AG09309 (cell line): Measurements from ENCODE around the gene ACVR1.

Experiments used
- DNase-seq: peaks from one replicate; pipeline ENCODE4 v3.0.0-alpha.2; 2010; ENCODE audit warnings: low read depth
- H3K4me3 ChIP-seq: 2 replicates; pipeline ENCODE4 v1.5.1; 2011; ENCODE audit warnings: mild to moderate bottlenecking, low read depth, low read length, moderate library complexity; ENCODE audit not compliant: control insufficient read depth
- TF ChIP-seq, protein P1 (sequence below): IDR thresholded peaks from 2 replicates; pipeline ENCODE4 v1.5.1; 2011; ENCODE audit warnings: mild to moderate bottlenecking, low read depth, low read length, inconsistent platforms; ENCODE audit not compliant: insufficient read depth, control insufficient read depth; ENCODE audit errors: missing control alignments

Gene ACVR1

DNA sequence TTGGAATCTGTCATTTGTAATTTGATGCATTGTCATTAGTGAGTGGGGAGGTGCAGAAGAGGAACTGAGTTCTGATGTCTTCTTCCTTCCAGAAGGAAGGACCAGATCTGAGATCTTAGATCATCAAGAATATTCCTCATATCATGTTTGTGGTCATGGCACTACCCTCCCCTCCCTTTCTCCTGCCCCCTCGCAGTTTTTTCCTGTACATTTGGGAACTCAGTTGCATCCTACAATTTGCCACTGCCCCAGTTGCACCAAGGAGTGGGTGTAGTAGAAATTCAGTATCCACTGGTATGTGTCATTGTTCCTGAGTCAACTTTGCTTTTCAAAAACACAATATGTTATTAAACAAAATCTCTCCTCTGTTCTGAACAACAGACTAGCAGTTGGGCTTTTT is 26.6 kb upstream of the ACVR1 start:
- TF ChIP-seq, protein P1, sequence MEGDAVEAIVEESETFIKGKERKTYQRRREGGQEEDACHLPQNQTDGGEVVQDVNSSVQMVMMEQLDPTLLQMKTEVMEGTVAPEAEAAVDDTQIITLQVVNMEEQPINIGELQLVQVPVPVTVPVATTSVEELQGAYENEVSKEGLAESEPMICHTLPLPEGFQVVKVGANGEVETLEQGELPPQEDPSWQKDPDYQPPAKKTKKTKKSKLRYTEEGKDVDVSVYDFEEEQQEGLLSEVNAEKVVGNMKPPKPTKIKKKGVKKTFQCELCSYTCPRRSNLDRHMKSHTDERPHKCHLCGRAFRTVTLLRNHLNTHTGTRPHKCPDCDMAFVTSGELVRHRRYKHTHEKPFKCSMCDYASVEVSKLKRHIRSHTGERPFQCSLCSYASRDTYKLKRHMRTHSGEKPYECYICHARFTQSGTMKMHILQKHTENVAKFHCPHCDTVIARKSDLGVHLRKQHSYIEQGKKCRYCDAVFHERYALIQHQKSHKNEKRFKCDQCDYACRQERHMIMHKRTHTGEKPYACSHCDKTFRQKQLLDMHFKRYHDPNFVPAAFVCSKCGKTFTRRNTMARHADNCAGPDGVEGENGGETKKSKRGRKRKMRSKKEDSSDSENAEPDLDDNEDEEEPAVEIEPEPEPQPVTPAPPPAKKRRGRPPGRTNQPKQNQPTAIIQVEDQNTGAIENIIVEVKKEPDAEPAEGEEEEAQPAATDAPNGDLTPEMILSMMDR: no peak
- H3K4me3 ChIP-seq: no peak overlapping the region
- DNase-seq: no peak

DNA sequence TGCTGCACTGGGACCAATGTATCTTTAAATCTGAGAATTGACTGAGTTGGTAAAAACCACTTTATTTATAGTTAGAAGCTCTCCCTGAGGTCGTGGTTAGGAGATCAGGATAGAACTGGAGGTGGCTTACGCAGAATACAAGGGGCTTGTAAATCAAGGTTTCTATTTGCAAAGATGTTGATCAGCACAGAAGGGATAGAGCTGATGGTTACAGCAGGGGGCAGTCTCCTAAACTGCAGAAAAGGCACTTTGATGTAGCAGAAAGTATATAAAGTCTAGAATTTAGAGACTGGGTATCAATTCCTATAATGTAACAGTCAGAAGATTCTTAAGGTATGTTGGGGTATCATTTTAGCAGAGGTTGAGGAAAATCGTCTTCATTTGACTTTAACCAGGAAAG is 25.2 kb upstream of the ACVR1 start:
- DNase-seq: no peak
- H3K4me3 ChIP-seq: no peak overlapping the region
- TF ChIP-seq, protein P1: peak; percentile 14

DNA sequence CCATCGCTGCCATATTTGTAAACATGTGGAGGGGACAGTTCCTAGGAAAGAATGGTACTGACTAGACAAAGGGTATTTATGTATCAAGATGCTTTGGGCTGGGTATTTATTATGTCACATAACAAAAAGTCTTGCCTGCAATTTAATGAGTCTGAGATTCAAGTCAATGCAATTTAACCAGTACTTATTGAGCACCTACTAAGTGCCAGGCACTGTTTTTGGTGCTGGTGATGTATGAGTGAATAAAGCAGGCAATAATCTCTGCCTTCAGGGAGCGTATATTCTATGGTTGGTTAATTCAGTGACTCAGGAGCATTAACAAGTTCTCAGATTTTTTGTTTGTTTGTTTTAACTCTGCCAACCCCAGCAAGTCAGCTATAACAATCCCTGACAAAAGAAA is 24.6 kb upstream of the ACVR1 start:
- DNase-seq: no peak
- no peak overlapping the region for H3K4me3 ChIP-seq
- TF ChIP-seq, protein P1: no peak

DNA sequence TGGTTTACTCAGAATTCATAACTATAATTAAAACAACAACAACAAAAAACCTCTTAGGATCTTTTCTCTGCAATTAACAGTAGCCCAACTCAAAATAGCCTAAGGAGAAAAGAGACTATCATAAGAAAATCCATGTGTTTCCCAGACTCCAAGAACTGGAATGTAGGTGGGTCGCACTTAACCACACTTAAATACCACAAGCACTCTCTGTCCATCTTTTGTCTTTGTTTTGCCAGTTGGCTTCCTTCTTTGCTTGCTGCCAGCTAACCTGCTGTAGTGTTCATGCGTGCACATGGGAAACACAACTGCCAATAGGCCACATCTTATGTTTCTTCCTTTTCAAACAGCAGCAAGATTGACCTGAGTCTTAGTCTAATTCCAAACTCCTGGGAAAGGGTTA is 24.1 kb upstream of the ACVR1 start:
- H3K4me3 ChIP-seq: no peak overlapping the region
- no peak for DNase-seq
- TF ChIP-seq, protein P1: no peak

DNA sequence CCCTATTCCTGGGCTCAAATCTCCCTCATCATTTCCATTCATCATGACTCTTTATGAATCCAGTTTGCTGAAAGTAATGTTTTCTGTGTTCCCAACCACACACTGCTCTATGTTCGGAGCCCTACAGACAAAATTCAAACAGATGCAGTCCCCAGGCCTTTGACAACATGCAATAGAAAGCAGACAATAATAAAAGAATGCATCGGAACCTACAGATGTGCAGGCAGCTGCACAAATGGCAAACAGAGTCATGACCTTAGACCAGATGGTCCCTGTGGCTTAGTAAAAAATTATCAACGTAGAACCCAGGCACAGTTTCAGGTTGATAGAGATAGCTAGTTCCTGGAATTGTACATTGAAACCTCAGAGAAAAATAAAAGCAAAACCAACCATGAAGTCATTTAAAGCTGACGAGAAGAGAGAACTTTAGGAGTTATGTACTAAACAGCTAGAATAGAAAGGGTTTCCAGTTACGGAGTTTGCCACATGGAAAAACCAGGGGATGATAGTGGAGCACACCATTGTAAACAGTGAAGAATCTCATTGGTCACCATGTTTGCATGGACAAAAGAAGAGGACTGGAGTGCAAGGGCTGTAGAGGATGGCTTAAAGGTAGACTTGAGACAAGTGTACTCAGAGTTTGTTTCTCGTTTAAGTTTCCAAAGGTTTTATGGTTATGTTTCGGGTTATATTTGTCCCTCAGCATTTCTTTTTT is 23.2 kb upstream of the ACVR1 start:
- no peak for DNase-seq
- no peak overlapping the region for H3K4me3 ChIP-seq
- TF ChIP-seq, protein P1: no peak

DNA sequence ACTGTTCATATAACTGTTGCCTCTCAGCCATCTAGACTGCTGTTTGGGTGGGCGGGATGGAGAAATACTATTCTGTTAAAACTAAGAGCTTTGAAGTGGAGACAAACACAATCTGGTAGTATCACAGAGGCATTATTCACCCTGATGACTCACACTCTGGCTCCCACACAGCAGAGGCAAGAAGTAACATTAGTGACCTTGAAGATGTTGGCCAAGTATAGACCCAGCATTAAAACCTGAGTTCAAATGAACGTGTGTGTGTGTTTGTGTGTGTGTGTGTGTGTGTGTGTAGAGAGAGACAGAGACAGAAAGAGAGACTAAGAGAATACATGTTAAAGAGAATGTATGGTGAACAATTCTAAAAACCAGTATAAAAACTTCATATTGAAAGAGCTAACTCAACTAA is 22.5 kb upstream of the ACVR1 start:
- no peak overlapping the region for H3K4me3 ChIP-seq
- TF ChIP-seq, protein P1: no peak
- peak; percentile 52 for DNase-seq
